ENCODE measurements around the gene HMGCLL1. TPM values are rescaled to one million over a fixed set of nuclear protein-coding genes. Genes with fewer than 3 reads are reported as not detected.

HMGCLL1 gene
- total RNA-seq (2014; rRNA removed; shearing (Covaris generic)) = 0.19 TPM in 1 of 2 replicates, not detected in the other

- no peak for DNase-seq (ENCODE audit: low spot score)
These were observed at the start of gene HMGCLL1 for GRCh38 chr6:55578537-55579363. HMGCLL1 (minus strand) TSS chr6:55579192; CDS start chr6:55579055, 137 bp downstream.

GRCh38 chr6:55621993-55622392 lies 43.0 kb upstream of the HMGCLL1 start:
- no peak for DNase-seq (ENCODE audit: low spot score)

DNA sequence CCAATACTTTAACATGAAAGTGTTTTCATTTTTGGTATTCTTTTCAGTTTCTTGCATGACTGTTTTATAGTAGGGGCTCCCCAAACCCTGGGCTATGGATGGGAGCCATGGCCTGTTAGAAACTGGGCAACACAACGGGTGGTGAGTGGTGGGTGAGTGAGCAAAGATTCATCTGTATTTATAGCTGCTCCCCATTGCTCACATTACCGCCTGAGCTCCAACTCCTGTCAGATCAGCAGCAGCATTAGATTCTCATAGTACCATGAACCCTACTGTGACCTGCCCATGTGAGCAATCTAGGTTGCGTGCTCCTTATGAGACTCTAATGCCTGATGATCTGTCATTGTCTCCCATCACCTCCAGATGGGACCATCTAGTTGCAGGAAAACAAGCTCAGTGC lies 42.3 kb upstream of the HMGCLL1 start:
- no peak for DNase-seq (ENCODE audit: low spot score)

DNA sequence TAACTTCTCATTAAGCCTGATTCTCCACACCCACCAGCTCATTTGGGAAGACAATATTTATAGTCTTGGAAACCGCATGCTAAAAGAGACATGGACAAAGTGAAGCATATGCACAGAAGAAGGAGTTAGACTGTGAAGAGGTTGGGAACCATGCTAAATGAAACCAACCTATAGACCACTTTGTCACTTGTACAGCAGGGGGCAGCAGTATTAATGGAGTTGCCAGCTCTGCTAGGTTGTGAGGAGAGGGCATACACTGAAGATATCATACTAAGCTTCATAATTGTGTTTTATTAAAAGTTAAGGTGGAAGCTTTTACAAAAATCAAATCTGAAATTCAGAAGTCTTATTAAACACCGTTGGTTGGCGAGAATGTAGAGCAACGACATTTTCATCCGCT lies 38.3 kb upstream of the HMGCLL1 start:
- DNase-seq (ENCODE audit: low spot score) = peak; percentile 62

DNA sequence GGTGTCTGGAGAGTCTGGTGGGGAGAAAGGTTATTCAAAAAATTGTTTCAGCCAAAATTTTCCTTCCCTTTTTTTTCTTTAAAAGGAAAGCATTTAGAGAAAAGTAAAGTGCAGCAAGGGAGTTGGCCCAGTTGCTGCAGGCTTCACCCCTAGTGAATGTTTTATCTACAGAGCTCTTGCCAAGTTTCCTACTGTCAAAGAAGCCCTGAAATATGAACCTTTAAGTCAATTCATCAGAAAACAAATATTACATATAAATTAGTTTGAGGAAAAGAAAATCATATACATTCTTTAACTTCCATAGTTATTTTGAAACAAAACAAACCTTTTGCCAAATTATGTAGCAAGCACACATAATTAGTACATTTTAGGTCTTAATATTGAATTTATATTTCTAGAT lies 25.0 kb upstream of the HMGCLL1 start:
- no peak for DNase-seq (ENCODE audit: low spot score)

DNA sequence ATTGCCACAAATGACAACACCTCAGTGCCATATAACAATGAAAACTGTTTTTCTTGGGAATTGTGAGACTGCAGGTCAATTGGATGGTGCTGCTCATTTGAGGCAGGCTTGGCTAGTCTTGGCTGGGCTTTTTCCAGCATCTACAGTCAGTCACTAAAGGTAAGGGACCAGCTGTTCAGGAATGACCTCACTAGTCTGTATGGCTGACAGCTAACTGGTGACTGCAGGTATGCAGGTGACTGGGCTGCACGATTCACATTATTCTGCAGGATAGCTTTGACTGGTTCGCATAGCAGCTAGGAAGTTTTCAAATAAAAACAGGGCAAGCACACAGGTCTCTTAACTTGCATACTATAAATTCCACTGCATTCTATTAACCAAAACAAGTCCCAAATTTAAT lies 22.1 kb upstream of the HMGCLL1 start:
- no peak for DNase-seq (ENCODE audit: low spot score)

DNA sequence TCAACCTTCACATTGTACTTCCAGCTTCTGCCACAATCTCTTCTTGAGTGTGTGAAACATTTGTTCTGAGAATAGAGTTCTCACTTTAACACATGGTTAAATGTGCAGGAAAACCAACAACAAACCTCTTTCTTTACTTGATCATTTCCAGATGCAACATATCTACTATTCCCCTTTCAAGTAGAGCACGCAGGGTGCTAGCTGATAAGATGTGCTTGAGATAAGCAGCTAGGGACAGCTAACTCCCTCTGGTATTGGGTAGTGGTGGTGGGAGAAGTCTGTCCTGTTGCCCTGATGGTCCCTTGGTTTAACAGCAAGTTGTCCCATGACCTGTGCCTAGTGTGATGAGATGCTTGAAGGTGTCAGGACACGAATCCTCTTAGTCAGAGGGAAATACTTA lies 15.4 kb upstream of the HMGCLL1 start:
- DNase-seq (ENCODE audit: low spot score) = no peak

DNA sequence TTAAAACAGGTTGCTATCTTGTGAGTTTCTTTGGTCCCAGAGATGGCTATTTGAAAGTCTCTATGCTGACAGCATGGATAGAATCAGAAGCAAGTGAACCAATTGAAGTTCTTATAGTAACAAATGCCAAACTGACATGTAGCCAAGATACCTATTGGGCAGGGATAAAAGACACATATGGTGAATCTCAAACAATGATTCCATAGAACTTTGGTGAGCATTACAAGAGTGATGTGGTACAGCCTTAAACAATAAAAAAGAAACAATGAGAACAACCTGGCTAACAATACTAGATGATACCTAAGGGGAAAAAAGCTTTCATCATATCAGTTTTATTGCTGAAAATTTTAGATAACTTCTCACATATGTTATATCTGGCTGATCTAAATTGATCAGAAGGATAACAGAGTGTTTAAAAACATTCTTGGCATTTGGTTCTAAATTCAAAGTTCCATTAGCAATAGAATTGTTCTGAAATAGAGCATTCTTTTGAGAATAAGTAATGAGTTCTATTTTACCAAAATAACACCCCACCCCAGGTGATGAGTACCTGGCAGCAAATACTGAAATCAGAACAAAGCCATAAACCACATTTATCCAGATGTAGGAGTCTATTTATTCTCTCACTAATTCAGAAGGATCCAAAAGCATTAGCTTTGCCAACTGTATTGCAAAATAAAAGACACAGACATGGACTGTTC lies 5.8 kb upstream of the HMGCLL1 start:
- DNase-seq (ENCODE audit: low spot score) = no peak

DNA sequence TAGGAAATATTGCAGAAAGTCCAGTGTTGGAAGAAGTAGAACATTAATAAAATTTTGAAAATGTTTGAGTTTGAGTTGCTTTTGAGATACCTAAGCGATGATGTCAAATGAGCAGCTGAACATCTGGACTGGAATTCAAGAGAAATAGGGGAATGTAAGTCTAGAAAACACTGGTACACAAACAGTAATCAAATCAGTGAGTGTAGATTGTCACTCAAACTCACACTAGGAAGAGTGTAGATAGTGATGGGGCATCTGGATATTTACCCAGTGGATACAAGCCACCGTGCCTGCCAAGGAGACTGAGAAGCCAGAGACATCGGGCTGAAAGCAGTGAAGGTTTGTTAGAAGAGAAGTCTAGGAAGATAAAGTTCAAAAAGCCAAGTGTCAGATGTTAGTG lies 2.2 kb downstream of the HMGCLL1 start:
- DNase-seq (ENCODE audit: low spot score) = no peak

GRCh38 chr6:55574556-55574955 lies 4.4 kb downstream of the HMGCLL1 start:
- no peak for DNase-seq (ENCODE audit: low spot score)

DNA sequence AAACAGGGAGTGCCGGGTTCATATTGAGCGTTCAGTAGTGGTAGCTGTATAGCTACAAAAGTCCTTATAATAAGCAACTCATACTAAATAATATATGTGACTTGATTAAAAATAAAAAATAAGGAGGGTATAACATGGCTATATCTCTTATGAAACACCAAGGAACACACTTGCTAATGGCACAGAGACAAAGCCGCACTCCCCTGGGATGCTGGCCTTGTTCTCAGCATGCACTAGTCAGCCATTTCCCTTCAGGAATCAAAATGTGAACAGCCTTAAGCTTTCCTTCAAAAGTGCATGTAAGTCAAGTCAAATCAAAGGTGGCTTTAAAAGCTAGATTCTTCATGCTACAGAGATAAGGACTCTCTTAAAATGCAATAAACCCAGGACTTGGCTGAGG lies 9.4 kb downstream of the HMGCLL1 start:
- DNase-seq (ENCODE audit: low spot score) = no peak

DNA sequence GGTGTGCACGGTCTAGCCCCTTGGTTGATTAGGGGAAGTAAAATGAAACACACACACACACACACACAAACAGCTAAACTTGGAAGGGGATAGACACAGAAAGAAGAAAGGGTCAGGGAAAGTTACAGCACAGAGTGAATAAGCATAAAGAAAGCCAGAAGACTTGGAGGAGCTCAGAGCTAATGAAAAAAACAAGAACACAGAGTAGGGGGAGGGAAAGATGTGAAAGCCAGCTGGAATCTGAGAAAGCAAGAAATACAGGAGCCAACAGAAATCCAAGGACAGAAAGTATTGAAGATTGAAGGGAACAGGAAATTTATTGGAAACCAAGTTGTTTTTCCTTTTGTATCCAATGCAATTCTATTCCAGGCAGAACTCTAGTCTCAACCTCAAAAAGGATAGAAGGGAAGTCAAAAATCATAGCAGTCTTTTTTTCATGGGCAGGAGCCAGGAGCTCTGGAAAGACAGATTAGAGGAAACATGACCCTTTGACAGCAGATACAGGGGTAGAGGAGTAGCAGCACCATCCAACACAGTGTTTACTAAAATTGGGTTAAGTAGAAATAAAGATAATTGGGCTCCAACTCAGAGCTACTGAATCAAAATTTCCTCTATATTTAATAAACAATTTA lies 10.1 kb downstream of the HMGCLL1 start:
- DNase-seq (ENCODE audit: low spot score) = no peak

DNA sequence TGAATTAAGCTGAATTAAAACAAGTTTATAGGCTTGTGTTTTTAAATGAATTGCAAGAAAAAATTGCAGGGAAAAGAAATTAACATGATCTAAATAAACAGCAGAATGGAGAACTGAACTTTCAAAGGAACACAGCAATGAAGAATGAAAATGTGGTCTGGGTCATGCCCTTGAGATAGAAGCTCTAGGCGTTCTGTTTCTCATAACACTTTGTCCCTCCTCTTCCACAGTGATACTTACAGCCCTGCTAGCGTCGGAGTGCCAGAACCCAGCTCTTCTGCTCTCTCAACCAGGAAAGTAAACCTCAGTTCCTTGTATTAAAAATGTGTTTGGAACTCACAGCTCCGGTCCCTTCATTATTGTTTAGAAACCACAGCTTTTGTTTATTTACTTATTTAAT lies 11.4 kb downstream of the HMGCLL1 start:
- no peak for DNase-seq (ENCODE audit: low spot score)

GRCh38 chr6:55566036-55566710 lies 12.8 kb downstream of the HMGCLL1 start:
- DNase-seq (ENCODE audit: low spot score) = no peak

DNA sequence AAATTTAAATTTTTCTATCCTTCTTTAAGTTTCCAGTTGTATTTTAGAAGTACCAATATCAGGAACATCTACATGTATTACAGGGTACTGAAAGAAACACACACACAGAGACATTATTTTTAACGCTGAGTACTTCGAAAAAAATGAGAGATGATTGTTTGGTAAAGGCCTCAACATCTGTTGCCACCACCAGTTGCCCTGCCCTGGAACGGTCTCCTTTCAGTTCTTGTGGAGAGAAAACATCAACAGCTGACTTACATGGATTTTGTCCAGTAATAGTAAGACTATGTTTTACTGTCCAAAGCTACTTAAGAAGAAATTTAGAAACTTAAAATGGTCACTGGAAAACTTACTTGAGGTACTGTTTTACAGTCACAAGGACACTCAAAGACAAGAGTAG lies 16.7 kb downstream of the HMGCLL1 start:
- no peak for DNase-seq (ENCODE audit: low spot score)

- DNase-seq (ENCODE audit: low spot score) = no peak
These were observed 18.6 kb downstream of the HMGCLL1 start for GRCh38 chr6:55560290-55560885.

GRCh38 chr6:55557146-55557545 lies 21.8 kb downstream of the HMGCLL1 start:
- no peak for DNase-seq (ENCODE audit: low spot score)

- DNase-seq (ENCODE audit: low spot score) = no peak
These were observed 33.2 kb downstream of the HMGCLL1 start for GRCh38 chr6:55545791-55546190.

GRCh38 chr6:55543633-55544309 lies 35.2 kb downstream of the HMGCLL1 start:
- DNase-seq (ENCODE audit: low spot score) = peak; percentile 14

- no peak for DNase-seq (ENCODE audit: low spot score)
These were observed 38.0 kb downstream of the HMGCLL1 start for GRCh38 chr6:55541024-55541423.

DNA sequence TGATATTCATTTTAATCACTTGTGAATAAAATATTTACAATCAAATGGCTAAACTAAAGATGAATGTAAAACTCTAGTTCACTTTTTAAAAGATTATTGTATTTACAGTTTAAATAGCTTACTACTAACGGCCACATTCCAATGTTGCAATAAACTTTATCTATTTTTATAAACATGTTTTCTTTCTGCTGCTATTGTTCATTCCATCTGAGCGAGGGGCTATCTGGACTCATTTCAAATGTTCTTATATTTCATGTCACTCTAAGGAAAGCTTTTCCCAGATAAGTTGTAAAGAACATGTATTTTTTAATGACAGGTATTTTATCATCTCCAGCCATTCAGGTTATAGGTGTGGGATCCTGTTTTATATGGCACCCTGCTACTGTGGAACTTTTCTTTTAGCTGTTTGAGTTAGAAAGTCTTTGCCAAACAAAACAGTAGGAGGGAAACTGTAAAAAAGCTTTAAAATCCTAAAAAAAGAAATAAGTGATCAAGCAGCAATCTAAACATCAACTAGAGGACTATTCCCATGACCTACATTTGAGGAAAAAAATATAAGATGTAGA lies 42.5 kb downstream of the HMGCLL1 start:
- DNase-seq (ENCODE audit: low spot score) = no peak
